ENCODE results near the gene TBC1D25.

Gene TBC1D25, protein sequence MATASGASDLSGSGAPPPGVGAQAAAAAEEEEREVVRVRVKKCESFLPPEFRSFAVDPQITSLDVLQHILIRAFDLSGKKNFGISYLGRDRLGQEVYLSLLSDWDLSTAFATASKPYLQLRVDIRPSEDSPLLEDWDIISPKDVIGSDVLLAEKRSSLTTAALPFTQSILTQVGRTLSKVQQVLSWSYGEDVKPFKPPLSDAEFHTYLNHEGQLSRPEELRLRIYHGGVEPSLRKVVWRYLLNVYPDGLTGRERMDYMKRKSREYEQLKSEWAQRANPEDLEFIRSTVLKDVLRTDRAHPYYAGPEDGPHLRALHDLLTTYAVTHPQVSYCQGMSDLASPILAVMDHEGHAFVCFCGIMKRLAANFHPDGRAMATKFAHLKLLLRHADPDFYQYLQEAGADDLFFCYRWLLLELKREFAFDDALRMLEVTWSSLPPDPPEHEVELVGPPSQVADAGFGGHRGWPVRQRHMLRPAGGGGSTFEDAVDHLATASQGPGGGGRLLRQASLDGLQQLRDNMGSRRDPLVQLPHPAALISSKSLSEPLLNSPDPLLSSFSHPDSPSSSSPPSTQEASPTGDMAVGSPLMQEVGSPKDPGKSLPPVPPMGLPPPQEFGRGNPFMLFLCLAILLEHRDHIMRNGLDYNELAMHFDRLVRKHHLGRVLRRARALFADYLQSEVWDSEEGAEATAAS

DNA sequence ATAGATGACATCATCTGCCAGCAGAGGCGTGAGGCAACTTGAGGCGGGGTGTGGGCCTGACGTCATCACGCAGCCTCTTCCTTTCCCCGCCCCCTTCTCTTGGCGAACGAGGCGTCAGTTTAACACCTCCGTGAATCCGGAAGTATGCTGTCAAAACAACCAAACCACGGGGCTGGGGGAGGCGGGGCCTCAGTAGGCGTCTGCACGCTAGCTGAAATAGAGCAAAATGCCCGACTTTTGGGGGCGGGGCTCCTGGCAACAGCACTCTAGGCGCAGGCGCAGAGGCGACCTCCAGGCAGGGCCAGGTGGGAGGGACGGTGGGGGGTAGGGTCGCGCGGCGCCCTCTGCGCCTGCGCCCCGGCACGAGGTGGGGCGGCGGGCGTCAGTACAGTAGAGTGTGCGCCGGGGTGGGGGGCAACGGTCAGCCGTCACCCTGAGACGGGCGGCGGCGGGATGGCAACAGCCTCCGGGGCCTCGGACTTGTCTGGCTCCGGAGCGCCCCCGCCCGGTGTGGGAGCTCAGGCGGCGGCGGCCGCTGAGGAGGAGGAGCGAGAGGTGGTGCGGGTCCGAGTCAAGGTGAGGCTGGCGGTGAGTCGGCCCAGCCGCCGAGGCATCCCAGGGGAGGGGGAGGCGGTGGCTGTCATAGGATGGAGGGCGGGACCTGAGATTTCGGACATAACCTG is at the start of gene TBC1D25:
TSS of gene TBC1D25 (plus strand) at position 370 of the 683 bp plus-strand sequence. CDS start at position 454, 84 bp downstream.
- DNase-seq (ENCODE audit: low read depth in 3 of 3): peak; percentile 88 to 97 (median 90)

DNA sequence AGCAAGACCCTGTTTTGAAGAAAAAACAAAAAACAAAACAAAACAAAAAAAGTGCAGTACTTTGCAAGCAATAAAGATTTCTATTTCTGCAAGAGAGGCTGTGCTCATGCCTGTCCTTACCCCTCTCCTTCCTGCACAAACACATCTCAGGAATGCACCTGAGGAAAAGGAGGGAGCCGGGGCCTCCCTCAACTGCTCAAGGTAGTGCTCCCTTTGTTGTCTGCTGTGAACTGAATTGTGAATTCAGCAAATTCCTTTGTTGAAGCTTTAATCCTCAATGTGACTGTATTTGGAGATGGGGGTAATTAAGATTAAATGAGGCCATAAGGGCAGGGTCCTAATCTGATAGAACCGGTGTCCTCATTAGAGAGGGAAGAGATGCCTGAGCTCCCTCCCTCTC is 49.6 kb upstream of the TBC1D25 start:
- DNase-seq (ENCODE audit: low read depth in 3 of 3): no peak

DNA sequence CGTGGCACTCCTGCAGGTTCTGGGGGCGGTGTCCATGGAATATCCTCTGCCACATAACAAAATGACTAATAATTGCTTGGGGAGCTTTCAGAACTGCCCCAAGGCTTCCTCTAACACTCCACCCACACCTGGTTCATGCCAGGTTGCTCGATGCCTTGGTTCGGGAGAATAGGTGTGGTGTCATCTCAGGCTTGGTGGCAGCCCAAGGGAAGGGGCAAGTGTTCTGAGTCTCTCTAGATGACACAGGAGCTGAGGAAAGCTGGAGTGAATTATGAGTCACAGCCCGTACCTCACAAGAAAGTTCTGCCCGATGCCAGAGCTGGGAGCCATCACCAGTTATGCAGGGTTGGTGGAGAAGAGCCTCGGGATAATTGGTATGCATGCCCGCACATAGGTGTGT is 48.9 kb upstream of the TBC1D25 start:
- no peak for DNase-seq (ENCODE audit: low read depth in 3 of 3)

DNA sequence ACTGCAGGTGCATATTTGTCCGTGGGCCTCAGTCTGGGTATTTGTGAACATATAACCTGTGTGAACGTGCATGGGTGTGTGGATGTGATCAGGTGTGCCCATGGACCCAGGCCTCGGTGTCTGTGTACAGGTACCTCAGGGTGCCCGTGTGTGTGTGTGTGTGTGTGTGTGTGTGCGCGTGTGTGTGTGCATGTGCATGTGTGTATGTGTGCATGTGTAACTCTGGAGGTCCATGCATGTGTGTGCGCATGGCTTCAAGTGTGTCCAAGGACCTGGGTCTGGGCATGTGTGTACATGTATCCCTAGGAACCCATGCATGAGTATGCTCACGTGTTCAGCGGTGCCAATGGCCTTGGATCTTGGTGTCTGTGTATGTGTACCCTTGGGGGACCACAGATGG is 47.7 kb upstream of the TBC1D25 start:
- no peak for DNase-seq (ENCODE audit: low read depth in 3 of 3)

DNA sequence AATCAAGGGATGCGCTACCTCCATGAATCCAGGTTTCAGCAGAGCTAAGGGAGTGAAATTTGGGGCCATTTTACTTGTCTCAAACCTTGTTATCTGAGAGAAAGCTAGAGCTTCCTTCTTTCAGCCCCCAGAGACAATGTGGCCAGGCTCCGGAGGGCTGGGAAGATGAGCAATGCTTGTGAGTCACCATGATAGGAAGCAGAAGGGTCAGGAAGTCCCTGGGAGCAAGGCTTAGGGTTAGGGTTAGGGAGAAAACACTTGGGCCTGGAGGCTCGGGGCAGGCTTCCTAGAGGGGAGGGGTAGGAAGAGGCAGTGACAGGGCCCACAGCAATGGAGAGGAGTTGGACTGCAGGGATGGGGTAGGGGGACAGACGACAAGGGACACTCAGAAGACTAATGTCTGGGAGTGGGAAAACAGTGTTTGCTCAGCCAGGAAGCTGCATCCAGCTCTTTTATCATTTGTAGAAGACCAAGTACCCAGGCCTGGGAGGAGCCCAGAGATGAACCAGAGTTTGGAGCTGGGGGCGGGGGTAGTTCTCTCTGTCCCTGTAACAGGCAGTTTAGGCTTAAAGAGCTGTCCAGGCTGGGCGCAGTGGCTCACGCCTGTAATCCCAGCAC is 47.1 kb upstream of the TBC1D25 start:
- no peak for DNase-seq (ENCODE audit: low read depth in 3 of 3)

DNA sequence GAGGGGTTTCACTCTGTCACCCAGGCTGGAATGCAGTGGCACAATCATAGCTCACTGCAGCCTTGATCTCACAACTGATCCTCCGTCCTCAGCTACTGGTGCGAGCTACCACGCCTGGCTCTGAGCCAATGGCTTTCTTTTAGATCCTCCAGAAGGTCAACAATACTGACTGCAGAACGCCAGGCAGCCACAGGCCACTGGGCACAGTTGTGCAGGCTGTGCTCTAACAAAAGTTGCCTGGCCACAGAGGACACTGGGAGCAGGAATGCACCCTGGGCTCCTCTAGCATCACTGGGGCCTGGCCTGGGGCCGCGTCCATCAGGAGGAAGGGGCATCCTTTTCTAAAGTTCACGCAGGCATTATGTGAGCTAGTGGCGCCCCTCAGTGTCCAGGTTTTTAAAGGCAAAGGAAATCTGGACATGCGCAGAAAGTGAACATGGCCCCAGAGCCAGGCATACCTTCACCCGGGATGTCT is 45.6 kb upstream of the TBC1D25 start:
- no peak for DNase-seq (ENCODE audit: low read depth in 3 of 3)

DNA sequence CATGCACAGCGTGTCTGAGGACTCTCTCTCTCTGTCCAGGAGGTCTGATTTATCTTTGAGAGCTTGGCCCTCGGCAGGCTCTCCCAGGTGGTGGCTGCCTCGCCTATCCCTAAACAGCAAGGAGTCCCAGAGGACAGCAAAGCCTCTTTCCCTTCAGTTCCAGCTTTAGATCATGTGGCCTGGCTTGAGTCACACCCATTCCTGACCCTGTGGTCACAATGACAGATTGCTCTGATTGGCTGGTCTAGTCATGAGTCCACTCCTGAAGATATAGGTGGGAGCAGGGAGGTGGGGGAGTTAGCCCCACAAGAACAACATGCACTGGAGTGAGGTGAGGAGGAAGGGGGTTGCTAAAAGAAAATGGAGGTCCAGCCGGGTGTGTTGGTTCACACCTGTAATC is 42.9 kb upstream of the TBC1D25 start:
- DNase-seq (ENCODE audit: low read depth in 3 of 3): no peak

DNA sequence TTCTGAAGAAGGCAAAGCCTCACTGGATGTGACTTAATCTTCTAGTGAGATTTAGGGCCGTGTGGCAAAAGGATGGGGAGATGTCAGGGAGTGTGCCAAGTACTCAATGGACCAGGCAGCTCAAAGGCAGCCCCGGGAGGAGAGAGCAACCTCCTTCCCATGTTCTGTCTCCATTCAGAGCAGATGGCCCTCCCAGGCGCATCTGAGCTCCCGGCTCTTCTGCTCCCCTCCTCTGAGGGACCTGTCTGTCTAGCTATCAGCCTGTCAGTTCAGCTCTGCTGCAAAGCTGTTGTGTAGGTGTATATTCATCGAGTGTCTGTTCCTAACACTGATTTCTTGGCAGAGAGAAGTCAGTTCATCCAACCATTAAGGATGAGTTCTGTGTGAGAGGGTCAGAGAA is 41.6 kb upstream of the TBC1D25 start:
- DNase-seq (ENCODE audit: low read depth in 3 of 3): no peak

DNA sequence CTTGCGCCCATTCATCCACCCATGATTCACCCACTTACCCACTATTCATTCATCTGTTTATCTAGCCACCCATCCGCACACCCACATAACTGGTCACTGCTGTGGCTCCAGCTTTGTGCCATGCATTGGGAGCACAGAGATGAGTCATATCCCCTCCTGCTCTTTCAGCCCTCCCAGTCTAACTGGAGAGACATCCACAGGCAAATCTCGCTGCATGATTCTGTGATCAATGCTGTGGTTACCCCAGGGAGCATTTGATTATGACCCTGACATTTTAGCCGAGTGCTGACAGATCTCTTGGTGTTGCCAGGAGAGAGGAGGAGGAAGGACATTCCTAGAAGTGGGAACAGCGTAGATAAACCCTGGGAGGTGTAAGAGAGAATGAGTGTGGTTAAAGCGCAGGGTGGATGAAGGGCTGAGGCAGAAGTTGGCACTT is 41.1 kb upstream of the TBC1D25 start:
- DNase-seq (ENCODE audit: low read depth in 3 of 3): no peak

DNA sequence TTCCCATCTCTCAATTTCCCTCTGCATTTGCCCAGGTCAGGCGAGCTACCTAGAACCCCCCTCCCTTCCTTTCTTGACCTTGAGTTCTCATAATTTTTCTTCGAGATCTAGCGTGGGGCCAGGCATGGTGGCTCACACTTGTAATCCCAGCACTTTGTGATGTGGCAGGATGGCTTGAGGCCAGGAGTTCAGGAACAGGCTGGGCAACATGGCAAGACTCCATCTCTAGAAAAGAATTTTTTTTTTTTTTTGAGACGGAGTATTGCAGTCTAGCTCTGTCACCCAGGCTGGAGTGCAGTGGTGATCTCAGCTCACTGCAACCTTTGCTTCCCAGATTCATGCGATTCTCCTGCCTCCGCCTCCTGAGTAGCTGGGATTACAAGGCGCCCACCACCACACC is 35.3 kb upstream of the TBC1D25 start:
- no peak for DNase-seq (ENCODE audit: low read depth in 3 of 3)

DNA sequence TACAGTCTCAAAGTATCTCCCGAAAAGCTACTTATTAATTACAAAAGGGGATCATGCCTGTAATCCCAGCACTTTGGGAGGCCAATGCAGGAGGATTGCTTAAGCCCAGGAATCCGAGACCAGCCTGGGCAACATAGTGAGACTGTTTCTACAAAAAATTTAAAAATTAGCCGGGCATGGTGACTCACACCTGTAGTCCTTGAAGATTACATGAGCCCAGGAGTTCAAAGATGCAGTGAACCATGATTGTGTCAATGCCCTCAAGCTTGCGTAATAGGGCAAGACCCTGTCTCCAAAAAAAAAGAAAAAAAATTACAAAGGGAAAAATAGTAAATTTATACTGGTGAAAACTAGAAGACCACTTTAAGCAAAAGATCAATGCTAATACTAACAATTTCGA is 34.0 kb upstream of the TBC1D25 start:
- no peak for DNase-seq (ENCODE audit: low read depth in 3 of 3)

DNA sequence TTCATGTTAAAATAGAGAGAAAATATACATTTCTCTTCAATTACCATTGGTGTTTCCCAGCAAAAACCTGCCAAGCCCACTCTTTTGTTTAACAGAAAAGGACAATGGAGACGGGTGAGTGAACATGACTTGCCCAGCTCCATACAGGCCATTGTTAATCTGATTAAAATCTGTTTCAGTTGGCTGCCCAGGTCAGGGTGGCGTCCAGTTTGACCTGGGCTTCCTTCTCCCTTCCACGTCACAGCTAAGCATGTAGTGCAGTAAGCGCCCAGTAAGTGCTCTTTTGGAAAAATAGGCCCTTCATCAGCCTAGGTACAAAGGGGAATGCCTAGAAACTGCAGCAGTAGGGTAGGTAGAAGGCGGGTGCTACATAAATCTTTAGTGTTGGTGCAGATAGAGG is 32.3 kb upstream of the TBC1D25 start:
- no peak for DNase-seq (ENCODE audit: low read depth in 3 of 3)

DNA sequence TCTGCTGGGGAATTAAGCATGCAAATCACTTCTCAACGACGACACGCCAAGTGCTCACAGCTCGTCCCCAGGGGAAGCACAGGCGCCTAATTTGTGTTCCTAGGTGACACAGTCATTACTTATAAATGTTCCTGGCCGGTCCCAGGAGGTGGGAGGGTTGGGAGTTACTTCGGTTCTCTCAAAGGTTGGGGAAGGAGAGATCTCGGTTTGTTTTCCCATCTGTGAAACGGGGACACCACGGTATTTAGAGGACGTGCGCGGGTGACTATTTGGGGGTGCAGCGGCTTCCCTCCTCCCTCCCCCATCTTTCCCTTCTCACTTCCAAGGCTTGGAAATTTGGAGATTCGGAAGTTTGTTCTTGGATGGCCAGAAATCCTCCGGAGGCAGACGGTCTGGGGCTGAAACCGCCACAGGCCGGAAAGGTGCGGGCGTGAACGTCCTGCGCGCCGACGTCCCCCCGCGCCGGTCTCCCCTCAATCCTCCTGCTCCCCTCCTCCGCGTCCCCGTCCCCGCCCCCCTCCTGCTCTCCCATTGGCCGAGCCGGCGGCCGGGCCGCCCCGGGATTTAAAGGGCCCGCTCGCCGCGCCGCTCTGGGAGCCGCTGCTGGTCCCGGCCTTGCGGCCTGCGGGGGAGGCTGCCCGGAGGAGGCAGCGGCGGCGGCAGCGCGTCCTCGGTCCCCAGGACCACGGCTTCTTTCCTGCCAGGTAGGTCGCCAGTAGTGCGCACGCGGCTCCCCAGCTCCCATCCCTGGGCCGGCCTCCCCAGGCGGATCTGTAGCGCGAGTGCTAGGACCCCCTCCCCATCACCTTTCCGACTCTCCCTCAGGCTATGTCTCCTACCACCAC is 30.9 kb upstream of the TBC1D25 start, which contains the start of gene PORCN:
TSS of gene PORCN (plus strand) at position 593 of the 845 bp plus-strand sequence. CDS start 829 bp downstream, outside the sequence.
- peak; percentile 60 to 81 (median 61) for DNase-seq (ENCODE audit: low read depth in 3 of 3)

DNA sequence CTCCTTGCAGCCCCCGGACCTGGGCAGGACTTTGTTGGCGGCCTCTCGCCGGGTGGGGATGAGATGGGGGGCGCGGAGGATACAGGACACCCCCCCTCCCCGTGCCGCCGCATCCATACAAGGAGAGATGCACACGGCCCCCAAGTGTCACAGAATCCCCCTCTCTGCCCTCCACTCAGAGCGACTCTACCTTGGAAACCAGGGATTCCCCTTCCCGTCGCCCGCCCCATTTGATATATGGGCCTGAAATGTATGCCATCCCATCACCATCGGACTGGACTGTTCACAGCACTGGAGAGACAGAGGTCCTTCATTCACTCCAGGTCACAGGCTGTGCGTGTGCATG is 30.3 kb upstream of the TBC1D25 start:
- DNase-seq (ENCODE audit: low read depth in 3 of 3): no peak

DNA sequence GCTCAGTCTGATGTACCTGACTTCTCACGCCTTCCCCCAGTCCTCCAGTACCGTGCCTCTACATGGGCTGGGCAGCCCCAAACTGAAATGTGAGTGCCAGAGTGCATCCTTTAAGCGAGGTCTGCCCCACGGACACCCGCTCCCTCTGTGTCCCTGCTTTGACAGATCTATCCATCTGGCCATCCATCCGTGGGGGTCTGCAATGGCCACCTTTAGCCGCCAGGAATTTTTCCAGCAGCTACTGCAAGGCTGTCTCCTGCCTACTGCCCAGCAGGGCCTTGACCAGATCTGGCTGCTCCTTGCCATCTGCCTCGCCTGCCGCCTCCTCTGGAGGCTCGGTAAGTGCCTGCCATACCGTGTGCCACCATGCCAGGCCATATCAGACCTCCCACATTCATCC is 29.9 kb upstream of the TBC1D25 start:
- no peak for DNase-seq (ENCODE audit: low read depth in 3 of 3)

DNA sequence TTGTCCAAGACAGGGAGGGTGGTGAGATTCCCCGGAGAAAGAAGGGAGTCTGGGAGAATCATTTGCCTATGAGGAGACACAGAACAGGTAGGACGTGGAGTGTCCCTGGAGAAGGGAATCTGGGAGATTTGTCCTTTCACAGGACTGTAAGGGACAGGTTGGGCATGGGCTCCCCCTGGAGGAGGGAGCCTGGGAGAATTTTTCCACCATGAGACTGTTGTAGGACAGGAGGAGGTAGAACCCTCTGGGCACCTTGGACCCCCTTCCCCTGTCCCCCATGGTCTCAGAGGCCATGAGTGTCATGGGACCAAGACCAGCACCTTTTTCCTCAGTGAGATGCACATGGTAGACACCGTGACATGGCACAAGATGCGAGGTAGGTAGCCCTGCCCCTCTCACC is 28.0 kb upstream of the TBC1D25 start:
- DNase-seq (ENCODE audit: low read depth in 3 of 3): no peak

DNA sequence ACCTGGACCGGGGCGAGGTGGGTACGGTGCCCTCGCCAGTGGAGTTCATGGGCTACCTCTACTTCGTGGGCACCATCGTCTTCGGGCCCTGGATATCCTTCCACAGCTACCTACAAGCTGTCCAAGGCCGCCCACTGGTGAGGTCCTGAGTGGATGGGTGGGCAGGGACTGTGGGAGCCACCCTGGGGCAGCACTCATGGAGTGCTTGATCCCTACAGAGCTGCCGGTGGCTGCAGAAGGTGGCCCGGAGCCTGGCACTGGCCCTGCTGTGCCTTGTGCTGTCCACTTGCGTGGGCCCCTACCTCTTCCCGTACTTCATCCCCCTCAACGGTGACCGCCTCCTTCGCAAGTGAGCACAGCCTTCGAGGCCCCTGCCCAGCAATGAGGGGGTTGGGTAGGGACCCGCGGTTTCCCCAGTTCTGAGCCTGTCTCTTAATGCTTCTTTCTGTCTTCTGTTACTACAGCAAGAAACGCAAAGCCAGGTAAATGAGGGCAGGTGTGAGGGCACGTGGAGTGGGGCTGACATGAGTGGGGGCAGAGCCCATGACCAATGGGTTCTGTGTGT is 27.1 kb upstream of the TBC1D25 start:
- DNase-seq (ENCODE audit: low read depth in 3 of 3): no peak

DNA sequence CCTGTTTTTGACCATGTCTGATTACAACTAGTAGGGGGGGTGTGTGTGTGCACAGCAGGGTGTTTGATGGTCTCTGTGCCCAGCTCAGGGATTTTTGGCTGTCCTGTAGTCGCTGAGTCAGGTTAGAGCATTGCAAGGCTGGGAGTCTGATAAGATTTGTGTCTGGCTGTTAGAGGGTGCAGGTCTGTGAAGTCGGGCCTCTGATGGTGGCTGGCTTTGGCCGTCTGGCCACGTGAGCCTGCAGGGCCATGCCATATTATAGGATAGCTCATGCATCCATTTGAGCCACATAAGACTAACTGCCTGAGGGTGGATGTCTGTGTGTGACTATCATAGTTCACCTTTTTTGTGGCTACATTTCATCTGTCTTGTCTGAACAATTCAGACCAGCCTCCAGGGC is 25.8 kb upstream of the TBC1D25 start:
- no peak for DNase-seq (ENCODE audit: low read depth in 3 of 3)

DNA sequence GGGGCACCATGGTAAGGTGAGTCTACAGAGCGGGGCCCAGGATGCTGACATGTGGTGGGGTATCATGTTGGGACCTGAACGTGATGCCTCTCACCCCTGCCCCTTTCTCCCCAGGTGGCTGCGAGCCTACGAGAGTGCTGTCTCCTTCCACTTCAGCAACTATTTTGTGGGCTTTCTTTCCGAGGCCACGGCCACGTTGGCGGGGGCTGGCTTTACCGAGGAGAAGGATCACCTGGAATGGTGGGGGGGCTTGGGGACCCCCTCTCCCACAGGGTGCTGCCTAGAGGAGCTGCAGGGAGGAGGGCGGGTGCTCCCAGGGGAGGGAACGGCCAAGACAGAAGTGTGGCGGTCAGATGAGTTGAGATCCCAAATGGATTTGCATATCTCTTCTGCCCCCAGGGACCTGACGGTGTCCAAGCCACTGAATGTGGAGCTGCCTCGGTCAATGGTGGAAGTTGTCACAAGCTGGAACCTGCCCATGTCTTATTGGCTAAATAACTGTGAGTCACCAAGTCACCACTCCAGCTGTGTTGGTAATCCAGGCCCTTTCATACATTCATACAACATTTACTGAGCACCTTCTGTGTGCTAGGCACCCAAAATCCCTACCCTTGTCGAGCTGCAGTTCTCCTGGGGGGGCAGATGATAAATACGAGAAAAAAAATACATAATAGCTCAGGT is 25.2 kb upstream of the TBC1D25 start:
- no peak for DNase-seq (ENCODE audit: low read depth in 3 of 3)

DNA sequence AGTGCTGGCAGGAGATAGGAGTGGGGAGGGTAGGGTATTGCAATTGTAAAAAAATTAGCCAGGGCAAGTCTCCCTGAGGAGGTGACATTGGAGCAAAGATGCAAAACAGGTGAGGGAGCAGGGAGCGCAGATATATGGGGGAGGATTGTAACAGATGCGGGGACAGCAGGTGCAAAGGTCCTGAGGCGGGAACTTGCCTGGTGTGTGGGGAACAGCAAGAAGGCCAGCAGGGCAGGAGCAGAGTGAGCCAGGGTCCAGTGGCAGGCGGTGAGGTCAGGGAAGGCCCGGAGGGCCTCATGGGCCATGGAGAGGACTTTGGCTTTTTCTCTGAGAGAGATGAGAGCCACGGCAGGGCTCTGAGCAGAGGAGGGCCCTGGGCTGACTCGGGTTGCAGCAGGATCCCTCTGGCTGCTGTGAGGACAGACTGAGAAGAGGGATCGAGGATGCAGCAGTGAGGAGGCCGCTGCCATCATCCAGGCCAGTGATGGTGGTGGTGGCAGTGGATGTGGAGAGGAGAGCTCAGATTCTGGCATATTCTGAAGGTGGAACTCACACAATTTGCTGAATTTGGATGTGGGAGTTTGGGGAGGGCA is 24.6 kb upstream of the TBC1D25 start:
- DNase-seq (ENCODE audit: low read depth in 3 of 3): no peak

Data from stimulated activated CD4-positive, alpha-beta T cell treated with anti-CD3 and anti-CD28 coated beads, TNF-alpha, amount 100 ng/mL, for 24 hours (primary cell).